ENCODE results near the gene CLCN4. TPM values are rescaled to one million over a fixed set of nuclear protein-coding genes. Genes with fewer than 3 reads are reported as not detected.

CLCN4 gene
- total and polyA plus RNA-seq, 2 of the 8 experiments (the other 6 are each of a cell fraction or from before 2014, with no cell fraction given) = 3.3 to 11.2 TPM

DNA sequence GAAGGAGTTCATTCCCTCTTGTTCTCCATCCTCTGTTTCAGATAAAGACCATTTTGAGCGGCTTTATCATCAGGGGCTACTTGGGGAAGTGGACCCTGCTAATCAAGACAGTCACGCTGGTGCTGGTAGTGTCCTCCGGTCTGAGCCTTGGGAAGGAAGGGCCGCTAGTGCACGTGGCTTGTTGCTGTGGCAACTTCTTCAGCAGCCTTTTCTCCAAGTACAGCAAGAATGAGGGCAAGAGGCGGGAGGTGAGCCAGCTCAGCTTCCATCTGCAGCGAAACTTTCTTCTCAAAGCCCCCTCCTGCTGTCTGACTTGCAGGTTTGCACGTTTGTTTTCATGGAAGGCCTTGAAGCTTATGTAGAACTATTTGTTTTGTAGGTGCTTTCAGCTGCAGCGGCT is 49.5 kb downstream of the CLCN4 start:
- WGBS, 2 experiments (ENCODE audit: extremely low coverage in 1 of 2, insufficient coverage in 1 of 2, insufficient read length in 1 of 2, insufficient replicate concordance in 2 of 2, low coverage in 1 of 2, low lambda C conversion rate in 2 of 2, missing lambda C conversion rate in 1 of 2) = 95% methylated on average over 8 of the region's 9 CpGs; no CpG with 5 or more reads in 1 of the 2 experiments
- Histone ChIP-seq H4K5ac (ENCODE audit: insufficient read length, low read depth, low read length) (no peak overlapping the region), H3K27ac (ENCODE audit: low read depth, low read length) (no peak overlapping the region)

More for the DNA sequence above, 49.5 kb downstream of the CLCN4 start:
- Histone ChIP-seq H3K23ac (ENCODE audit: insufficient read length) (no peak overlapping the region), H2BK15ac (ENCODE audit: low read length) (no peak overlapping the region), H2BK5ac (ENCODE audit: low read depth, low read length) (no peak overlapping the region), H4K8ac (ENCODE audit: extremely low read depth, insufficient read depth, low read length) (no peak overlapping the region), H4K20me1 (replicated peaks in 1 of 2; ENCODE audit: control insufficient read depth in 1 of 2, insufficient read depth in 2 of 2, low read length in 2 of 2) (no peaks in the 10 kb centered on the region), H2BK120ac (replicated peaks; ENCODE audit: low read depth, low read length) (no peak overlapping the region), H3K9ac (replicated peaks in 1 of 4; ENCODE audit: extremely low read depth in 1 of 4, low read depth in 3 of 4, low read length in 3 of 4) (no peak overlapping the region), H3K27me3 (replicated peaks in 1 of 4; ENCODE audit: control insufficient read depth in 3 of 4, extremely low read depth in 1 of 4, insufficient read depth in 3 of 4, low read length in 3 of 4) (no peaks in the 10 kb centered on the region), H3K18ac (ENCODE audit: extremely low read depth, low read length) (no peak overlapping the region), H2BK20ac (ENCODE audit: low read length) (no peak overlapping the region), H3K79me2 (ENCODE audit: control insufficient read depth in 1 of 2, insufficient read depth in 2 of 2, low read length in 2 of 2) (no peaks in the 10 kb centered on the region), H3K14ac (ENCODE audit: insufficient read length) (no peak overlapping the region), H3K9me3 (ENCODE audit: insufficient read depth in 2 of 2, low read depth in 1 of 2, low read length in 1 of 2) (no peaks in the 10 kb centered on the region), H3K4me2 (ENCODE audit: insufficient read depth in 1 of 2, low read depth in 2 of 2, low read length in 2 of 2) (no peak overlapping the region), H3K79me1 (ENCODE audit: low read depth, low read length) (no peaks in the 10 kb centered on the region), H4K91ac (replicated peaks; ENCODE audit: insufficient read length, low read length) (no peak overlapping the region), H2AFZ (ENCODE audit: low read length) (no peak overlapping the region), H3K4ac (replicated peaks; ENCODE audit: insufficient read length, low read depth, low read length) (no peak overlapping the region), H2AK5ac (ENCODE audit: low read depth, low read length) (no peak overlapping the region), H3K23me2 (ENCODE audit: low read depth, low read length) (no peaks in the 10 kb centered on the region), H3K4me1 (replicated peaks in 1 of 4; ENCODE audit: control insufficient read depth in 3 of 4, insufficient read depth in 4 of 4, low read length in 3 of 4) (no peaks in the 10 kb centered on the region), H3K4me3 (ENCODE audit: extremely low read depth in 1 of 4, insufficient read depth in 2 of 4, low read depth in 3 of 4, low read length in 4 of 4) (no peak overlapping the region), H2BK12ac (ENCODE audit: low read depth, low read length) (no peak overlapping the region), H3K56ac (replicated peaks; ENCODE audit: insufficient read length, low read depth, low read length) (no peak overlapping the region), H3K36me3 (ENCODE audit: control insufficient read depth in 2 of 4, insufficient read depth in 4 of 4, low read length in 3 of 4) (no peaks in the 10 kb centered on the region)
- POLR2A ChIA-PET (ENCODE audit: partially characterized antibody) = no interaction called here
- DNase-seq (ENCODE audit: low read depth in 1 of 2, low spot score in 2 of 2) (no peak), FAIRE-seq (no peak)
- TF ChIP-seq TAF1 (IDR thresholded peaks at IDR 0.05; ENCODE audit: low read depth, low read length) = no peak
- TF ChIP-seq EP300 (IDR thresholded peaks at IDR 0.05; ENCODE audit: borderline replicate concordance in 1 of 2, low read depth in 2 of 2, low read length in 2 of 2) = no peak
- TF ChIP-seq BRCA1 (IDR thresholded peaks at IDR 0.05; ENCODE audit: low read depth, low read length) = no peak
- TF ChIP-seq, protein P1, sequence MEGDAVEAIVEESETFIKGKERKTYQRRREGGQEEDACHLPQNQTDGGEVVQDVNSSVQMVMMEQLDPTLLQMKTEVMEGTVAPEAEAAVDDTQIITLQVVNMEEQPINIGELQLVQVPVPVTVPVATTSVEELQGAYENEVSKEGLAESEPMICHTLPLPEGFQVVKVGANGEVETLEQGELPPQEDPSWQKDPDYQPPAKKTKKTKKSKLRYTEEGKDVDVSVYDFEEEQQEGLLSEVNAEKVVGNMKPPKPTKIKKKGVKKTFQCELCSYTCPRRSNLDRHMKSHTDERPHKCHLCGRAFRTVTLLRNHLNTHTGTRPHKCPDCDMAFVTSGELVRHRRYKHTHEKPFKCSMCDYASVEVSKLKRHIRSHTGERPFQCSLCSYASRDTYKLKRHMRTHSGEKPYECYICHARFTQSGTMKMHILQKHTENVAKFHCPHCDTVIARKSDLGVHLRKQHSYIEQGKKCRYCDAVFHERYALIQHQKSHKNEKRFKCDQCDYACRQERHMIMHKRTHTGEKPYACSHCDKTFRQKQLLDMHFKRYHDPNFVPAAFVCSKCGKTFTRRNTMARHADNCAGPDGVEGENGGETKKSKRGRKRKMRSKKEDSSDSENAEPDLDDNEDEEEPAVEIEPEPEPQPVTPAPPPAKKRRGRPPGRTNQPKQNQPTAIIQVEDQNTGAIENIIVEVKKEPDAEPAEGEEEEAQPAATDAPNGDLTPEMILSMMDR (IDR thresholded peaks at IDR 0.05; ENCODE audit: control extremely low read depth in 1 of 3, insufficient read depth in 1 of 3, low read depth in 1 of 3, low read length in 3 of 3) = no peak
- no peak for TF ChIP-seq CTBP2 (IDR thresholded peaks at IDR 0.05; ENCODE audit: borderline replicate concordance, insufficient read depth, insufficient read length, low read length)
- no peak for TF ChIP-seq SIX5 (IDR thresholded peaks at IDR 0.05; ENCODE audit: low read depth, low read length)
- CTCF ChIA-PET (ENCODE audit: partially characterized antibody) = no interaction called here
